Measurements from ENCODE around the gene SMIM10L2A.

GRCh38 chrX:135384161-135384836 is 37.4 kb upstream of the SMIM10L2A start:
- no peak for TF ChIP-seq CTCF (conservative IDR thresholded peaks at IDR 0.05 in 1 of 2, IDR thresholded peaks at IDR 0.05 in 1 of 2; ENCODE audit: low read depth in 1 of 2, low read length in 2 of 2)
- TF ChIP-seq EZH2 (IDR thresholded peaks at IDR 0.05; ENCODE audit: low read length, missing control alignments): no peak

Data from fibroblast of lung (primary cell).